Kidney tubule cell (primary cell): ENCODE measurements around the gene CES2.

Experiments
- DNase-seq: peaks from one replicate; pipeline ENCODE4 v3.0.0-alpha.2; 2018; ENCODE audit warnings: low spot score

Gene CES2

GRCh38 chr16:66918803-66919568 lies 16.3 kb upstream of the CES2 start, which contains the start of gene CDH16:
TSS of gene CDH16 (minus strand) at chr16:66918885. CDS start at chr16:66918065, 820 bp downstream.
- DNase-seq = peak; percentile 93

DNA sequence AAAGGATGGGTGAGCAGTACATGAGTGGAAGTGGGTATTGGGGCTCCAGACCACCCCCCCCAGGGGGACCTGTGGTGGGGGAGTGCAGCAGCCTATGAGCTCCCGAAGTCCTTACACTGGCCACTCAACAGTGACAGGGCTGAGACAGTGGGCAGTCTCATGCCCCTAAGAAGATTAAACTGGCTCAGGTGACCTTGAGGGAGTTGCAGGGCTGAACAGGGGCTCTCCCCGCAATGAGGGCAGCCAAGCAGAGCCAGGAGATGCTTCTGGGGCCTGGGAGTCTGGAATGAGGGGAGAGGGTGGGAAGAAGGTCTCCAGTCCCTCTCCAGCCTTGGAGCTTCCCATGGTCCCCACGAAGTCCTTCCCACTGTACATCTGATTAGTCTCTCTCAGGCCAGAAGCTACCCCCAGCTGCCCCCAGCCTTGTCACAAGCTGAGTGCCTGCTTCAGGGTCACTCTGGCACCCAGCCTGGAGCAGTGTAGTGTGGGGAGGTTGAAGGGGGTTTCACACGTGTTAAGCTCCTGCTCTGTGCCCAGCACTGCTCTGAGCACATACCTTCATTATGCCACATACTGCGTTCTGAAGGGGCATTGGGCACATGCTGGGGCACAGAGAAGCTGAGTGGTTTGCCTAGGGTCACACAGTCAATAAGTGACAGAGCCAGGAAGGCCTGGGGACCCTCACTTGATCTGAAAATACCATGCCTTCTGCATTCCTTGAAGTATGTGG lies 15.6 kb upstream of the CES2 start:
- peak; percentile 26 for DNase-seq

- DNase-seq = no peak
Observed at GRCh38 chr16:66920299-66920590, 15.1 kb upstream of the CES2 start.

DNA sequence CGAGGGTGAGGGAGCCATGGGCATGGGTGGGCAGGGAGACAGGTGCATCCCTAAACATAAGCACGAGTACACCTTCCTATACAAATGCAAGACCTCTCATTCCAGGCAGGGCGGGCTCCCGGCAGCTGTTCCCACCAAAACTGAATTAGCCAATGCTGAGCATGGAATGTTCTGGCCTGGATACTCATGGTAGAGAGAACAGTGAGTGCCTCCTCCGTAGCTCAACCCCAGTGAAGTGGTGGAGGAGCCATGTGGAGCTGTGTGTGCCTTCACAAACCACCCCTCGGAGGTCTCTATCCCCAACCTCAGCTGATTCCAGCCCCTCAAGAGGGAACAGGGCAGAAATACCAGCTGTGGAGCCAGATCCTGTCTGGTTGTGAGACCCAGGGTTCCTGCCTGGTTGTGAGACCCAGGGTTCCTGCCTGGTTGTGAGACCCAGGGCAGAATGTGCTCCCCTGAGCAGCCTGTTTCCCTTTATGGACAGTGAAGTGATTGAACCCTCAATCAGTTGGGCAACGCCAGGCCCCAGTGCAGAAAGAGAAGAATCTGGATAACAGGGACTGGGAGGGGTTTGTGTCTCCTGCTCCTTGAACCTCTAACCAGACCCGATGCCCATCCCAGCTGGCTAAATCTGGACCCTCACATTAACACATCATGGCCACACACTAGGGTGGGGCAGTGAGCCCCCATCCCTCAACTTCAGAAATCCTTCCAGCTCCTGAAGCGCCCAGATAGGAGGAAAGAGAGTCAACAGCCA lies 14.2 kb upstream of the CES2 start:
- peak; percentile 10 for DNase-seq

- DNase-seq = no peak
Observed at GRCh38 chr16:66921729-66922450, 13.4 kb upstream of the CES2 start.

DNA sequence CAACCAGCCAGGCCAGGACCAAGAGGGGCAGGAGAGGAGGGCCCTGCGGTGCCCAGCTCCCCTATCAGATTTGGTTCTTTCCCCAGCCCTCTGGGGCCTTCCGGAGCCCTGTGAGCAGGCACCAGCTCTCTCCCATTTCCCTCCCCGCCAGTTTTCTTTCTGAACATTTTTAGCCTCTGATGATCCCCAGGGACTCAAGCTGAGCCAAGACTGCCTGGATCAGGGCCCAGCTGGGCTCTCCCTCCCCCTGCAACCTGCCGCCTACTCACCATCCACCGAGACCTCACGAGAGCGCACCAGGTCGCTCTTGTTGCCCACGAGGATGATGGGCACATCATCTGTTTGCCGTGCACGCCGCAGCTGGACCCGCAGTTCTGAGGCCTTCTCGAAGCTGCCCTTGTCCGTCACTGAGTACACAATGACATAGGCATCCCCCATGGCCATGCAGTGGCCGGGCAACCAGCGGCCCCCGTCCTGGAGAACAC lies 12.0 kb upstream of the CES2 start:
- DNase-seq = peak; percentile 35

DNA sequence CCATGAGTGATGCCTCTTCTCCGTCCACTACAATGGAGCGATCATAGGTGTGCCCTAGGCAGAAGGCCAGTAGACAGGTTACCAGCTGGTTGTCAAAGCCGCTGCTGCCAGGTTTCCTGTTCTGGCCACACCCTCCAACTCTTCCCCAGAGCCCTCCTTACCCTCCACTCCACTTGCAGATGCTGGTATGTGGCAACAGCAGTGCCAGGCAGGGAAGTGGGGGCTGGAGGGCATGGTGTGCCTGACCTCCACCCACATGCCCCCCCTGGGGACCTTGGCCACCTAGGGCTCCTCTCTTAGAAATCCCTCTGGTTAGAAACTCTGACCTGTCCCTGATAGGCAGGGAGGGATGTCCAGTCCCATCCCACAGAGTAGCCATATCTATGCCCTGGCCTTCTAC lies 11.4 kb upstream of the CES2 start:
- DNase-seq = peak; percentile 32

DNA sequence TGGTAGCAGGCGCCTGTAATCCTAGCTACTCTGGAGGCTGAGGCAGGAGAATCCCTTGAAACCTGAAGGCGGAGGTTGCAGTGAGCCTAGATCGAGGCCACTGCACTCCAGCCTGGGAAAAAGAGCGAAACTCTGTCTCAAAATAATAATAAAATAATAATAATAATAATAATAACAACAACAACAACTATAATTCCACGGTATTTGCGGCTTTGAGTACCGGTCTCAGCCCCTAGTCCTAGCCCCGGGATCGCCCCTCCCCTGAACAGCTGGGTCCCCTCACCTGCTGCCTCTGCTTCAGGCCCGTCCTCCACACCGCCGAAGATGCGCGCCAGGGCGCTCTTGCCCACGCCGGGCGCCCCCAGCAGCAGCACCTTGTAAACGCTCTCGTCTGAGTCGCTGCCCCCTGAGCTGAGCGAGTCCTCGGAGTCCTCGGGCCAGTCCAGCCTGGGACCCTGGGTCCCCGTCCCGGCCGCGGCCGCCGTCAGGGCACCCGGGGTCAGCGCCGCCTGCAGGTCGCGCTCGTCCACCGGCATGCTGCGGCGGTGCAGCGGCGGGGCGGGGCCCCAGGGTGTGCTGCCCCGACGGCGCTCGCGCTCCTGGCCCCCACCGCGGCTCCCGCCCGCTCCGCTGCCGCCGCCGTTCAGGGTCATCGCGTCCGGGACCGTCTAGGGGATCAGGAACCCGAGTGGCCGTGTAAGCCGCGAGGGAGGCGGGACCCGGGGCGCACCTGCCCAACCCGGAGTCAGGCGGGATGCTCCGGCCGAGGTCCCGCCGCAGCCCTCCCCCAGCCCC lies 10.6 kb upstream of the CES2 start:
- peak; percentile 54 for DNase-seq

GRCh38 chr16:66925322-66925840 lies 9.9 kb upstream of the CES2 start, which contains the start of gene RRAD:
TSS of gene RRAD (minus strand) at chr16:66925535. CDS start at chr16:66925179, 356 bp downstream.
- DNase-seq = peak; percentile 90

- DNase-seq = peak; percentile 46
Observed at GRCh38 chr16:66926171-66926947, 9.0 kb upstream of the CES2 start.

GRCh38 chr16:66926961-66927436 lies 8.3 kb upstream of the CES2 start:
- DNase-seq = peak; percentile 99

GRCh38 chr16:66927918-66928649 lies 7.2 kb upstream of the CES2 start:
- DNase-seq = peak; percentile 91

- peak; percentile 46 for DNase-seq
Observed at GRCh38 chr16:66928702-66929388, 6.5 kb upstream of the CES2 start.

DNA sequence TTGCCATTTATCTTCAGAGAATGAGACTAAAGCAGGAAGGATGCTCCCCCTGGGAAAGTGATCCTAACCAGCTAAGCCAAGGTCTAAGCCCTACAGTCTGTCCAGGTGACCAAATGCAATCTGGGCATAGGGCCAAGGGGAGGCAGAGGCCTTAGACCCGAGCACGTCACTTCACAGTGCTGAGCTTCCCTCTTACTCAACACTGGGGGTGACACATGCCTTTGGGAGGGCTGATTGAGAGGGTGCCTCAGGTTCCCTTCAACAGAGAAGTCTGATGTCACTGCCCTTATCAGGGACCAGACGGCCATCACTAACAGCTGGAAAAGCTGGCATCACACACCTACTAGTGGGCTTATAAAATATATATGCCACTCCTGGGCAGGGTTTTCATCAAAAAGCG lies 5.1 kb upstream of the CES2 start:
- peak; percentile 97 for DNase-seq

- no peak for DNase-seq
Observed at GRCh38 chr16:66931665-66932064, 3.7 kb upstream of the CES2 start.

GRCh38 chr16:66932076-66932475 lies 3.2 kb upstream of the CES2 start:
- no peak for DNase-seq

DNA sequence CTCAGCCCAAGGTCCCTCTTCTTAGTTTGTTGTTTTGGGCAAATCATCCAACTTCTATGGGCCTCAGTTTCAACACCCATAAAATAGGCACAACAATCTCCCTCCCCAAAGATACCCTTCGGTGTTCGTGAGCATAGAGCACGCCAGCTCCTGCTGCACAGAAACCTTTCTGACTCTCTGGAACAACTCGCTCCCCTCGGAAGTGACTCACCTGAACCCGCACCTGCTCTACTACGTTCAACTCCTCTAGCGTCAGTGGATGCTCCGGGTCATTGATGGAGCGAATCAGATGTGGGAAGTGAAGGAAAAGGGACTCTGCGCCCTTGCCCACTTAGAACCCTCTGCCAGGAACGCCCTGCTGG lies 1.6 kb upstream of the CES2 start:
- peak; percentile 77 for DNase-seq

DNA sequence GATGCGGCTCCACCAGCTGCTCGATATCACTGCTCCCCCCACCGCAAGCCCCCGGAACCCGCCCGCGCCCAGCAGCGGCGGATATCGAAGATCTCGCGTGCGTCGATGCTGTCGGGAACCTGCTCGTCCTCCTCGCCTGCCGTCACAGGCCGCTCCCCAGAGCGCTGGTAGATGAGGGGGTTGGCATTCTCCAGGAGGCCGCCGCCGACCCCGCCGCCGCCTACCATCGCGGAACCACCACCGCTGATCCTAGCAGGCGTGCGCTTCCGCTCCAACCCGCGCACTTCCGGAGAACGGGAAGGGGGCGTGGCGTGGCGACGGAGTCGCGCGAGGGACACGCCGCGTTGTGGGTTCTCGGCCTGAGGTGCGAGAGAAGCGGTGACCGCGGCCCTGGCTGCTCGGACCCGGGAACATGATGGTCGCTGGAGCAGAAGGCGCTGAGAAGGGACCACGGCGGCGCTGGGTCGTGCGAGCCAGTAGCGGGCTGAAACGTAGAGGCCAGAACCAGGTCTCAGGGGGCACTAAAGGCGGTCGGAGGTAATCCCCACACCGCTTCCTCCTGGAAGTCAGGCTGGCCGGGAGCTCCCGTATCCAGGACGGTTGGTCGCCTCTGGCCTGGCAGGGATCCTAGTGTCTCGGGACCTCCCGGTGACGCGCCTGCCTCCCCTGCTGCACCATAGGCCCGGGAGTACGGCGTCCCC lies 1.0 kb upstream of the CES2 start, which contains the start of gene CIAO2B:
TSS of gene CIAO2B (minus strand) at position 265 of the 701 bp plus-strand sequence. CDS start at position 227, 38 bp downstream.
- DNase-seq = peak; percentile 87
